Ascending aorta (tissue), 2 donors: ENCODE data around the gene PCDHGB2. TPM values are rescaled to one million over a fixed set of nuclear protein-coding genes. Genes with fewer than 3 reads are reported as not detected.
"Not testable (repeated sequence)": the region's sequence is repeated elsewhere in the genome, so short reads cannot be mapped to it uniquely, and the experiment has no call there.

Experiments
- DNase-seq, 2 donors: peaks; one replicate each; pipeline ENCODE4 v3.0.0-alpha.2; 2019; ENCODE audit warnings: low spot score in 2 of 2
- H3K27ac ChIP-seq, 2 donors: fragments of 200-600 bp; sonication (generic); one replicate each; pipeline ENCODE4 v1.5.1; 2016 to 2017; ENCODE audit warnings: mild to moderate bottlenecking in 1 of 2
- H3K27me3 ChIP-seq: fragments of 200-600 bp; sonication (generic); one replicate; pipeline ENCODE4 v1.5.1; 2017
- H3K36me3 ChIP-seq, 2 donors: fragments of 200-600 bp; sonication (generic); one replicate each; pipeline ENCODE4 v1.5.1; 2016
- H3K4me1 ChIP-seq, 2 donors: fragments of 200-600 bp; sonication (generic); one replicate each; pipeline ENCODE4 v1.5.1; 2016 to 2017; ENCODE audit warnings: mild to moderate bottlenecking in 1 of 2
- H3K4me3 ChIP-seq, 2 donors: fragments of 200-600 bp; sonication (generic); one replicate each; pipeline ENCODE4 v1.5.1; 2016 to 2017; ENCODE audit warnings: mild to moderate bottlenecking in 1 of 2
- H3K9me3 ChIP-seq, 2 donors: fragments of 200-600 bp; sonication (generic); one replicate each; pipeline ENCODE4 v1.5.1; 2016
- CTCF ChIP-seq, 3 experiments: fragments of 200-600 bp in 2 of 3; fragments of 450-650 bp in 1 of 3; sonication (generic) in 2 of 3; IDR thresholded peaks; one replicate each; pipeline ENCODE4 v1.5.1; 2016 to 2019; ENCODE audit warnings: antibody characterized with exemption in 3 of 3, mild to moderate bottlenecking in 1 of 3, moderate library complexity in 1 of 3
- intact Hi-C: fragments of 100-400 bp; cut with DNase I; formaldehyde crosslinking; loops from one replicate; pipeline ENCODE4 v1.15.1; 2023
- total RNA-seq: library from RNA; depleted of rRNA; stranded (reverse); fragments of >200 nt; gene quantifications from one replicate; pipeline ENCODE4 v1.1.0, GENCODE V29; 2016

Gene PCDHGB2
- total RNA-seq, 1 donor from 2014 or later: 12.2 TPM

- no peak for DNase-seq
- peak in 1 of 3 experiments; percentile 14 for TF ChIP-seq CTCF (IDR thresholded peaks at IDR 0.05)
- Histone ChIP-seq H3K4me1 (no peaks in the 10 kb centered on the region), H3K27me3 (no peaks in the 10 kb centered on the region), H3K27ac (no peak within 1 kb of the TSS), H3K36me3 (no peaks in the 10 kb centered on the region), H3K9me3 (peaks cover 59 to 83% of the 10 kb centered on the region in 2 donors), H3K4me3 (no peak within 1 kb of the TSS)
- intact Hi-C loops: no loop called here
Measured at GRCh38 chr5:141330299-141331080, 29.3 kb upstream of the PCDHGB2 start, which contains the start of gene PCDHGA1. PCDHGA1 (plus strand) TSS chr5:141330514.

- H3K4me3 ChIP-seq, H3K4me1 ChIP-seq, intact Hi-C loops, H3K27me3 ChIP-seq, DNase-seq, H3K36me3 ChIP-seq, H3K27ac ChIP-seq: not testable (repeated sequence)
- peaks cover 65 to 96% of the 10 kb centered on the region in 2 donors for H3K9me3 ChIP-seq
Measured at GRCh38 chr5:141332571-141332970, 27.2 kb upstream of the PCDHGB2 start.

DNA sequence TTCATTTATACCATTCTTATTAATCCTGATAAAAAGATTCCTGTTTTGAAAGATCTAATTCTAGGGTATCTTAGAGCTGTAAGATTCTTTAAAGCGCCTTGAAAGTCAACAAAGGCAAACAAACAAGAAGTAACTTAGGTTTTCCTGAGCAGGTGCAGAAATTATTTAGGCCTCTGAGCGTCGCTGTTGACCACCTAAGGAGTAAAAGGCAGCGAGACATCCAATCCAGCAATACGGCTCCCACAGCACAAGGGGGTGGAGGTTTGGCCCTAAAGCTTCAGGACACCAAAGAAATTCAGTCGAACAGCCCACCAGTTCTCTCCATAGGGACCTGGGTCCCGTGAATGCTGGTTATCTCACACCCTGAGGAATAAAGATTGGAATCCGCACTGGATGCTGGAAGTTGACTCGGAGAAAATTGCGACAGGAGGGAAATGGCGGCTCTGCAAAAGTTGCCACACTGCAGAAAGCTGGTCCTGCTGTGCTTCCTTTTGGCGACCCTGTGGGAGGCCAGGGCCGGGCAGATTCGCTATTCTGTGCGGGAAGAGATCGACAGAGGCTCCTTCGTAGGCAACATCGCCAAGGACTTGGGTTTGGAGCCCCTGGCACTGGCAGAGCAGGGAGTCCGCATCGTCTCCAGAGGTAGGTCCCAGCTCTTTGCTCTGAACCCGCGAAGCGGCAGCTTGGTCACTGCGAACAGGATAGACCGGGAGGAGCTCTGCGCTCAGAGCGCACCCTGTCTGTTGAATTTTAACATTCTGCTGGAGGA, 21.1 kb upstream of the PCDHGB2 start, which contains the start of gene PCDHGA2:
Gene PCDHGA2, plus strand, starts transcription at position 223 of the 769 bp plus-strand sequence.
- Histone ChIP-seq H3K36me3 (no peaks in the 10 kb centered on the region), H3K27ac (no peak within 1 kb of the TSS), H3K4me3 (peak within 1 kb of the TSS; percentile 37 to 49), H3K4me1 (no peaks in the 10 kb centered on the region), H3K9me3 (peaks cover 72 to 97% of the 10 kb centered on the region in 2 donors), H3K27me3 (no peaks in the 10 kb centered on the region)
- intact Hi-C loops: loop anchor here (5.0 kb wide), 1 partner anchor 224 kb away; no protein-coding TSS in a partner anchor
- no peak for DNase-seq
- TF ChIP-seq CTCF (IDR thresholded peaks at IDR 0.05): peak; percentile 40 to 46 (median 41)

DNA sequence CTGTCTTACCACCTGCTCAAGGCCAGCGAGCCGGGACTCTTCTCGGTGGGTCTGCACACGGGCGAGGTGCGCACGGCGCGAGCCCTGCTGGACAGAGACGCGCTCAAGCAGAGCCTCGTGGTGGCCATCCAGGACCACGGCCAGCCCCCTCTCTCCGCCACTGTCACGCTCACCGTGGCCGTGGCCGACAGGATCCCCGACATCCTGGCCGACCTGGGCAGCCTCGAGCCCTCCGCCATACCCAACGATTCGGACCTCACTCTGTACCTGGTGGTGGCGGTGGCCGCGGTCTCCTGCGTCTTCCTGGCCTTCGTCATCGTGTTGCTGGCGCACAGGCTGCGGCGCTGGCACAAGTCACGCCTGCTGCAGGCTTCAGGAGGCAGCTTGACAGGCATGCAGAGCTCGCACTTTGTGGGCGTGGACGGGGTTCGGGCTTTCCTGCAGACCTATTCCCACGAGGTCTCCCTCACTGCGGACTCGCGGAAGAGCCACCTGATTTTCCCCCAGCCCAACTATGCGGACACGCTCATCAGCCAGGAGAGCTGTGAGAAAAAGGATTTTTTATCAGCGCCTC, 18.9 kb upstream of the PCDHGB2 start:
- H3K4me3 ChIP-seq, H3K36me3 ChIP-seq, H3K27me3 ChIP-seq, H3K4me1 ChIP-seq, DNase-seq, H3K27ac ChIP-seq, intact Hi-C loops: not testable (repeated sequence)
- H3K9me3 ChIP-seq: peaks cover 75 to 98% of the 10 kb centered on the region in 2 donors

DNA sequence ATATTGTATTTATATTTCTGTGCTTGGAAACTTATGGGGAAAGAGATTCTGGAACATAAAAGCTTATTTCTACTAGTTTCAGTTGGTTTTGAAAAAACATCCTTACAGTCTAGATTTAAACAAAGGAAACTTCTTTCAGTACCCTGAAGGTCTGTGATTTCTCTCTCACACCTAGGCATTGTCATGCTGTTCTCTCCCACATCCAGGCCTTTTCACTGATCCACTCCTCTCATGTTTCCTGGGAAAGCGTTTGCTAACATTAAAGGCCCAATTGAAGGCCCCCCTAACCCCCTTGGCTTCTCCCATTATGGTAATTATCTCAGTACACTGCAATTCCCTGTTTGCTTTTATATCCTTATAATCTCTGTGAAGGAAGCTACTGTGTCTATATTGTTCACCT, 17.0 kb upstream of the PCDHGB2 start:
- no peak for DNase-seq
- no peaks in the 10 kb centered on the region for H3K36me3 ChIP-seq
- H3K9me3 ChIP-seq: peaks cover 81 to 99% of the 10 kb centered on the region in 2 donors
- no peaks in the 10 kb centered on the region for H3K27me3 ChIP-seq
- no peak overlapping the region for H3K27ac ChIP-seq
- intact Hi-C loops: no loop called here
- no peaks in the 10 kb centered on the region for H3K4me1 ChIP-seq
- no peak for TF ChIP-seq CTCF (IDR thresholded peaks at IDR 0.05)
- no peak overlapping the region for H3K4me3 ChIP-seq

GRCh38 chr5:141343242-141343952, 16.4 kb upstream of the PCDHGB2 start, which contains the start of gene PCDHGA3:
PCDHGA3 (plus strand) TSS chr5:141343829; CDS start chr5:141344034, 205 bp downstream.
- Histone ChIP-seq H3K9me3 (peaks cover 76 to 99% of the 10 kb centered on the region in 2 donors), H3K4me3 (peak within 1 kb of the TSS in 1 of 2 donors; percentile 35), H3K27ac (no peak within 1 kb of the TSS), H3K4me1 (no peaks in the 10 kb centered on the region), H3K36me3 (no peaks in the 10 kb centered on the region), H3K27me3 (no peaks in the 10 kb centered on the region)
- DNase-seq: no peak
- peak in 1 of 3 experiments; percentile 16 for TF ChIP-seq CTCF (IDR thresholded peaks at IDR 0.05)
- intact Hi-C loops: no loop called here
